HT-29 (cell line): Measurements from ENCODE around the gene FARP1. TPM values are rescaled to one million over a fixed set of nuclear protein-coding genes. Genes with fewer than 3 reads are reported as not detected.
"Not testable (repeated sequence)": the region's sequence is repeated elsewhere in the genome, so short reads cannot be mapped to it uniquely, and the experiment has no call there.

ENCODE experiments used
- DNase-seq: peaks from one replicate; pipeline ENCODE4 v3.0.0-alpha.2; 2015; ENCODE audit warnings: low spot score
- total RNA-seq: library from RNA; depleted of rRNA; stranded (reverse); fragments of >200 nt; shearing (Covaris generic); gene quantifications from 2 replicates; pipeline ENCODE4 v1.2.3, GENCODE V29; 2014

FARP1 gene
- total RNA-seq, 1 experiment from 2014 or later = 49.0 TPM

- no peak for DNase-seq
These were observed 85.9 kb downstream of the FARP1 start for GRCh38 chr13:98228661-98229341.

- not testable (repeated sequence) for DNase-seq
These were observed 87.9 kb downstream of the FARP1 start for GRCh38 chr13:98230762-98231161.

- DNase-seq = no peak
These were observed 89.6 kb downstream of the FARP1 start for GRCh38 chr13:98232456-98232855.

- no peak for DNase-seq
These were observed 90.2 kb downstream of the FARP1 start for GRCh38 chr13:98233127-98233526.

GRCh38 chr13:98234348-98234747 lies 91.5 kb downstream of the FARP1 start:
- no peak for DNase-seq

GRCh38 chr13:98236197-98236596 lies 93.3 kb downstream of the FARP1 start:
- DNase-seq = no peak

GRCh38 chr13:98237331-98237730 lies 94.4 kb downstream of the FARP1 start:
- DNase-seq = no peak

GRCh38 chr13:98239162-98240076 lies 96.5 kb downstream of the FARP1 start:
- no peak for DNase-seq

- no peak for DNase-seq
These were observed 97.2 kb downstream of the FARP1 start for GRCh38 chr13:98240135-98240534.

GRCh38 chr13:98240974-98241373 lies 98.1 kb downstream of the FARP1 start:
- no peak for DNase-seq

- no peak for DNase-seq
These were observed 99.1 kb downstream of the FARP1 start for GRCh38 chr13:98241976-98242375.

- DNase-seq = no peak
These were observed 99.5 kb downstream of the FARP1 start for GRCh38 chr13:98242403-98242802.

- no peak for DNase-seq
These were observed 101.0 kb downstream of the FARP1 start for GRCh38 chr13:98243929-98244272.

GRCh38 chr13:98246538-98247172 lies 103.8 kb downstream of the FARP1 start:
- DNase-seq = no peak

GRCh38 chr13:98251708-98252107 lies 108.8 kb downstream of the FARP1 start:
- no peak for DNase-seq

- no peak for DNase-seq
These were observed 110.1 kb downstream of the FARP1 start for GRCh38 chr13:98252931-98253470.

GRCh38 chr13:98253526-98253925 lies 110.6 kb downstream of the FARP1 start:
- no peak for DNase-seq

- DNase-seq = no peak
These were observed 111.6 kb downstream of the FARP1 start for GRCh38 chr13:98254513-98254912.

- DNase-seq = no peak
These were observed 115.3 kb downstream of the FARP1 start for GRCh38 chr13:98258226-98258625.

GRCh38 chr13:98260357-98261164 lies 117.7 kb downstream of the FARP1 start:
- no peak for DNase-seq

GRCh38 chr13:98261165-98261702 lies 118.3 kb downstream of the FARP1 start:
- no peak for DNase-seq
